GM23338 (cell line): ENCODE measurements around the gene RTF1. TPM values are rescaled to one million over a fixed set of nuclear protein-coding genes. Genes with fewer than 3 reads are reported as not detected.

Experiments
- ATAC-seq: fragments of 200-7000 bp; cut with Tn5 transposase; 3 replicates; pipeline ENCODE4 v1.9.1; 2020
- DNase-seq: peaks from one replicate; pipeline ENCODE4 v3.0.0-alpha.2; 2015; ENCODE audit warnings: low spot score
- H2AFZ ChIP-seq: fragments of 200-600 bp; sonication (generic); 2 replicates; pipeline ENCODE4 v1.8.0; 2016; ENCODE audit warnings: antibody characterized with exemption, mild to moderate bottlenecking, moderate library complexity
- H3F3A ChIP-seq: fragments of 200-600 bp; sonication (generic); replicated peaks from 2 replicates; pipeline ENCODE4 v1.8.0; 2017; ENCODE audit warnings: antibody characterized with exemption, mixed run types, low read depth
- H3K27ac ChIP-seq: fragments of 200-600 bp; sonication (generic); 2 replicates; pipeline ENCODE4 v1.6.1; 2016; ENCODE audit warnings: low read depth
- H3K27me3 ChIP-seq: fragments of 200-600 bp; sonication (generic); 2 replicates; pipeline ENCODE4 v1.8.0; 2016; ENCODE audit warnings: mild to moderate bottlenecking, mixed run types, moderate library complexity; ENCODE audit not compliant: insufficient read depth
- H3K36me3 ChIP-seq: fragments of 200-600 bp; sonication (generic); 2 replicates; pipeline ENCODE4 v1.8.0; 2016; ENCODE audit warnings: mild to moderate bottlenecking; ENCODE audit not compliant: insufficient read depth
- H3K4me1 ChIP-seq: fragments of 200-600 bp; sonication (generic); 2 replicates; pipeline ENCODE4 v1.8.0; 2016; ENCODE audit warnings: mild to moderate bottlenecking, moderate library complexity; ENCODE audit not compliant: insufficient read depth
- H3K4me2 ChIP-seq: fragments of 200-600 bp; sonication (generic); 2 replicates; pipeline ENCODE4 v1.7.1; 2017; ENCODE audit warnings: mixed run types
- H3K4me3 ChIP-seq: fragments of 200-600 bp; sonication (generic); 2 replicates; pipeline ENCODE4 v1.6.1; 2016; ENCODE audit warnings: mixed run types
- H3K79me2 ChIP-seq: fragments of 200-600 bp; sonication (generic); replicated peaks from 2 replicates; pipeline ENCODE4 v1.8.0; 2017; ENCODE audit warnings: mild to moderate bottlenecking; ENCODE audit not compliant: insufficient read depth
- H3K9me2 ChIP-seq: fragments of 200-600 bp; sonication (generic); 2 replicates; pipeline ENCODE4 v1.8.0; 2017; ENCODE audit not compliant: insufficient read depth
- H4K20me1 ChIP-seq: fragments of 200-600 bp; sonication (generic); replicated peaks from 2 replicates; pipeline ENCODE4 v1.8.0; 2017; ENCODE audit warnings: mild to moderate bottlenecking; ENCODE audit not compliant: insufficient read depth
- H3K27ac Mint-ChIP-seq: 2 replicates; pipeline ENCODE4 v1.8.0; 2020; ENCODE audit warnings: inconsistent platforms, mild to moderate bottlenecking, moderate library complexity, mixed read lengths
- H3K27me3 Mint-ChIP-seq: 3 replicates; pipeline ENCODE4 v1.8.0; 2022; ENCODE audit warnings: low read depth, mild to moderate bottlenecking, moderate library complexity, mixed read lengths, inconsistent platforms; ENCODE audit not compliant: insufficient read depth, poor library complexity
- H3K36me3 Mint-ChIP-seq: 3 replicates; pipeline ENCODE4 v1.8.0; 2021; ENCODE audit warnings: low read depth, mild to moderate bottlenecking, inconsistent platforms, moderate library complexity, mixed read lengths
- H3K4me1 Mint-ChIP-seq: 3 replicates; pipeline ENCODE4 v1.8.0; 2020; ENCODE audit warnings: mild to moderate bottlenecking, inconsistent platforms, mixed read lengths
- H3K4me3 Mint-ChIP-seq: 3 replicates; pipeline ENCODE4 v1.8.0; 2021; ENCODE audit warnings: moderate library complexity, mild to moderate bottlenecking, inconsistent platforms, mixed read lengths
- H3K9me3 Mint-ChIP-seq: 3 replicates; pipeline ENCODE4 v1.8.0; 2020; ENCODE audit warnings: moderate library complexity, mild to moderate bottlenecking, inconsistent platforms, mixed read lengths
- CREB1 ChIP-seq: fragments of 250-450 bp; sonication (Bioruptor Pico); IDR thresholded peaks from 2 replicates; pipeline ENCODE4 v1.5.0; 2020; ENCODE audit warnings: low read depth, mild to moderate bottlenecking, moderate library complexity
- CTCF ChIP-seq, 2 experiments: fragments of 200-600 bp in 1 of 2; sonication (generic) in 1 of 2; conservative IDR thresholded peaks; 2 replicates each; pipeline versions ENCODE4 v1.5.1 to v1.6.1; 2016 to 2017; ENCODE audit warnings: antibody characterized with exemption in 2 of 2, low read depth in 2 of 2, mild to moderate bottlenecking in 2 of 2, moderate library complexity in 1 of 2
- ETS1 ChIP-seq: IDR thresholded peaks from 2 replicates; pipeline ENCODE4 v1.6.1; 2016; ENCODE audit warnings: antibody characterized with exemption
- EZH2 ChIP-seq: fragments of 200-600 bp; sonication (generic); IDR thresholded peaks from one replicate; pipeline ENCODE4 v1.8.0; 2017; ENCODE audit warnings: antibody characterized with exemption, mild to moderate bottlenecking, low read depth; ENCODE audit not compliant: unreplicated experiment
- EZH2phosphoT487 ChIP-seq: fragments of 200-600 bp; sonication (generic); IDR thresholded peaks from one replicate; pipeline ENCODE4 v1.8.1; 2018; ENCODE audit warnings: antibody characterized with exemption; ENCODE audit not compliant: unreplicated experiment
- JUNB ChIP-seq: IDR thresholded peaks from one replicate; pipeline ENCODE4 v1.6.1; 2016; ENCODE audit warnings: antibody characterized with exemption; ENCODE audit not compliant: unreplicated experiment
- NANOG ChIP-seq: IDR thresholded peaks from 2 replicates; pipeline ENCODE4 v1.6.1; 2016; ENCODE audit warnings: antibody characterized with exemption, borderline replicate concordance
- POLR2AphosphoS5 ChIP-seq: IDR thresholded peaks from 2 replicates; pipeline ENCODE4 v1.6.1; 2016; ENCODE audit warnings: antibody characterized with exemption, low read depth
- REST ChIP-seq: IDR thresholded peaks from one replicate; pipeline ENCODE4 v1.6.1; 2018; ENCODE audit warnings: antibody characterized with exemption; ENCODE audit not compliant: unreplicated experiment
- STAT1 ChIP-seq: IDR thresholded peaks from one replicate; pipeline ENCODE4 v1.6.1; 2016; ENCODE audit warnings: antibody characterized with exemption; ENCODE audit not compliant: unreplicated experiment
- ZNF114 ChIP-seq: fragments of 250-450 bp; sonication (Bioruptor Pico); IDR thresholded peaks from 2 replicates; pipeline ENCODE4 v1.5.0; 2020; ENCODE audit warnings: mild to moderate bottlenecking, moderate library complexity
- ZNF331 ChIP-seq: fragments of 250-450 bp; sonication (Bioruptor Pico); IDR thresholded peaks from 2 replicates; pipeline ENCODE4 v1.5.0; 2020; ENCODE audit warnings: low read depth, mild to moderate bottlenecking, moderate library complexity
- ZNF462 ChIP-seq: fragments of 250-450 bp; sonication (Bioruptor Pico); IDR thresholded peaks from 2 replicates; pipeline ENCODE4 v1.5.0; 2020; ENCODE audit warnings: mild to moderate bottlenecking, moderate library complexity
- polyA plus RNA-seq: library from polyadenylated mRNA; unstranded; fragments of >200 nt; fragmentation: Nextera tagmentation; extraction: Ambion mirVana; gene quantifications from 2 replicates; pipeline ENCODE4 v1.2.1, GENCODE V29; 2016
- total RNA-seq: library from RNA; depleted of rRNA; stranded (reverse); fragments of >200 nt; shearing (Covaris generic); gene quantifications from 2 replicates; pipeline ENCODE4 v1.2.3, GENCODE V29; 2014

The RTF1 gene
- total and polyA plus RNA-seq, 2 experiments from 2014 or later, result 38.1 to 298 TPM

- 0 out of 2 replicates have a peak overlapping the region, but pooled peaks have one; percentile 59 for H3K27ac ChIP-seq
- 0 out of 2 replicates have a peak, but pooled peaks cover 4% of the 10 kb centered on the region for H3F3A ChIP-seq
- H3K79me2 ChIP-seq, result peaks cover 30% of the 10 kb centered on the region
- H4K20me1 ChIP-seq, result peaks cover 27% of the 10 kb centered on the region
- H3K27ac Mint-ChIP-seq, result no peak overlapping the region
- no peaks in the 10 kb centered on the region for H3K4me1 ChIP-seq
- no peaks in the 10 kb centered on the region for H3K9me3 Mint-ChIP-seq
- H3K36me3 Mint-ChIP-seq, result peaks cover 53% of the 10 kb centered on the region
- no peak overlapping the region for H3K4me3 Mint-ChIP-seq
- DNase-seq (no peak), ATAC-seq (no peak)
- no peaks in the 10 kb centered on the region for H3K27me3 ChIP-seq
- H3K4me1 Mint-ChIP-seq, result no peaks in the 10 kb centered on the region
- no peaks in the 10 kb centered on the region for H3K9me2 ChIP-seq
- no peak overlapping the region for H2AFZ ChIP-seq
- peaks cover 3% of the 10 kb centered on the region for H3K27me3 Mint-ChIP-seq
- no peak overlapping the region for H3K4me2 ChIP-seq
- no peak for TF ChIP-seq JUNB
- TF ChIP-seq POLR2AphosphoS5, result no peak
- TF ChIP-seq CREB1 (CRISPR knock-in tag), result no peak
- TF ChIP-seq EZH2, result no peak
- no peak for TF ChIP-seq NANOG
- TF ChIP-seq ETS1, result no peak
- TF ChIP-seq REST, result no peak
- no peak for TF ChIP-seq ZNF462 (CRISPR knock-in tag)
- TF ChIP-seq ZNF114 (CRISPR knock-in tag), result no peak
- no peak for TF ChIP-seq EZH2phosphoT487
- TF ChIP-seq CTCF (conservative IDR thresholded peaks at IDR 0.05; ENCODE audit: low read depth in 2 of 2), result no peak
- no peak for TF ChIP-seq ZNF331 (CRISPR knock-in tag)
- no peak for TF ChIP-seq STAT1
- peaks cover 35% of the 10 kb centered on the region for H3K36me3 ChIP-seq
- no peak overlapping the region for H3K4me3 ChIP-seq
These were observed 20.6 kb downstream of the RTF1 start for GRCh38 chr15:41437448-41437847.
